ENCODE results near the gene ZFP57.

DNA sequence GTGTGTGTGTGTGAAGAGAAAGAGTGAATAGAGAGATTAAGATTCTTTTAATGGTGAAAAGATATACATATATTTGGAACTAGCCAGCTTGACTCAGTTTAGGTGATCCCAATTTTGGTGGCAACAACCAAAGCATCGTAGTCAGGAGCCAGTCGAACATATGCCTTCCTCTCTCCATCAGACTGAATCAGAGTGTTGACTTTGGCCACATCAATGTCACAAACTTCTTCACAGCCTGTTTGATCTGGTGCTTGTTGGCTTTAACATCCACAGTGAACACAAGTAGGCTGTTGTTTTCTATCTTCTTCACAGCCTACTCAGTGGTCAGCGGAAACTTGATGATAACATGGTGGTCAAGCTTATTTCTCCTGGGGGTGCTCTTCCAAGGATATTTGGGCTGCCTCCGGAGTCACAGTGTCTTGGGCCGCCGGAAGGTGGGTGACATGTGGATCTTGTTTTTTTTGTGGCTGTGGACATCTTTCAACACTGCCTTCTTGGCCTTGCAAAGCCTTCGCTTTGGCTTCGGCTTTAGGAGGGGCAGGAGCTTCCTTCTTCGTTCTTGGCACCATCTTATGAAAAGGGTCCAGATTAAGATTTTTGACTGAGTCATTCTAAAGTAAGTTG lies 45.7 kb upstream of the ZFP57 start:
- TF ChIP-seq, protein P1, sequence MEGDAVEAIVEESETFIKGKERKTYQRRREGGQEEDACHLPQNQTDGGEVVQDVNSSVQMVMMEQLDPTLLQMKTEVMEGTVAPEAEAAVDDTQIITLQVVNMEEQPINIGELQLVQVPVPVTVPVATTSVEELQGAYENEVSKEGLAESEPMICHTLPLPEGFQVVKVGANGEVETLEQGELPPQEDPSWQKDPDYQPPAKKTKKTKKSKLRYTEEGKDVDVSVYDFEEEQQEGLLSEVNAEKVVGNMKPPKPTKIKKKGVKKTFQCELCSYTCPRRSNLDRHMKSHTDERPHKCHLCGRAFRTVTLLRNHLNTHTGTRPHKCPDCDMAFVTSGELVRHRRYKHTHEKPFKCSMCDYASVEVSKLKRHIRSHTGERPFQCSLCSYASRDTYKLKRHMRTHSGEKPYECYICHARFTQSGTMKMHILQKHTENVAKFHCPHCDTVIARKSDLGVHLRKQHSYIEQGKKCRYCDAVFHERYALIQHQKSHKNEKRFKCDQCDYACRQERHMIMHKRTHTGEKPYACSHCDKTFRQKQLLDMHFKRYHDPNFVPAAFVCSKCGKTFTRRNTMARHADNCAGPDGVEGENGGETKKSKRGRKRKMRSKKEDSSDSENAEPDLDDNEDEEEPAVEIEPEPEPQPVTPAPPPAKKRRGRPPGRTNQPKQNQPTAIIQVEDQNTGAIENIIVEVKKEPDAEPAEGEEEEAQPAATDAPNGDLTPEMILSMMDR (IDR thresholded peaks at IDR 0.05; ENCODE audit: poor library complexity, severe bottlenecking), result no peak
- TF ChIP-seq, protein P2, sequence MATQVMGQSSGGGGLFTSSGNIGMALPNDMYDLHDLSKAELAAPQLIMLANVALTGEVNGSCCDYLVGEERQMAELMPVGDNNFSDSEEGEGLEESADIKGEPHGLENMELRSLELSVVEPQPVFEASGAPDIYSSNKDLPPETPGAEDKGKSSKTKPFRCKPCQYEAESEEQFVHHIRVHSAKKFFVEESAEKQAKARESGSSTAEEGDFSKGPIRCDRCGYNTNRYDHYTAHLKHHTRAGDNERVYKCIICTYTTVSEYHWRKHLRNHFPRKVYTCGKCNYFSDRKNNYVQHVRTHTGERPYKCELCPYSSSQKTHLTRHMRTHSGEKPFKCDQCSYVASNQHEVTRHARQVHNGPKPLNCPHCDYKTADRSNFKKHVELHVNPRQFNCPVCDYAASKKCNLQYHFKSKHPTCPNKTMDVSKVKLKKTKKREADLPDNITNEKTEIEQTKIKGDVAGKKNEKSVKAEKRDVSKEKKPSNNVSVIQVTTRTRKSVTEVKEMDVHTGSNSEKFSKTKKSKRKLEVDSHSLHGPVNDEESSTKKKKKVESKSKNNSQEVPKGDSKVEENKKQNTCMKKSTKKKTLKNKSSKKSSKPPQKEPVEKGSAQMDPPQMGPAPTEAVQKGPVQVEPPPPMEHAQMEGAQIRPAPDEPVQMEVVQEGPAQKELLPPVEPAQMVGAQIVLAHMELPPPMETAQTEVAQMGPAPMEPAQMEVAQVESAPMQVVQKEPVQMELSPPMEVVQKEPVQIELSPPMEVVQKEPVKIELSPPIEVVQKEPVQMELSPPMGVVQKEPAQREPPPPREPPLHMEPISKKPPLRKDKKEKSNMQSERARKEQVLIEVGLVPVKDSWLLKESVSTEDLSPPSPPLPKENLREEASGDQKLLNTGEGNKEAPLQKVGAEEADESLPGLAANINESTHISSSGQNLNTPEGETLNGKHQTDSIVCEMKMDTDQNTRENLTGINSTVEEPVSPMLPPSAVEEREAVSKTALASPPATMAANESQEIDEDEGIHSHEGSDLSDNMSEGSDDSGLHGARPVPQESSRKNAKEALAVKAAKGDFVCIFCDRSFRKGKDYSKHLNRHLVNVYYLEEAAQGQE (IDR thresholded peaks at IDR 0.05; ENCODE audit: borderline replicate concordance), result no peak
- TF ChIP-seq POLR2AphosphoS5 (IDR thresholded peaks at IDR 0.05) (no peak), TAF1 (IDR thresholded peaks at IDR 0.05; ENCODE audit: low read depth) (no peak), EP300 (conservative IDR thresholded peaks at IDR 0.05; ENCODE audit: poor library complexity, severe bottlenecking) (no peak), SMC3 (conservative IDR thresholded peaks at IDR 0.05; ENCODE audit: poor library complexity) (no peak), RAD21 (conservative IDR thresholded peaks at IDR 0.05) (no peak)

All from neural cell (in vitro differentiated cells).